Measurements from ENCODE around the gene MIPOL1. TPM values are rescaled to one million over a fixed set of nuclear protein-coding genes. Genes with fewer than 3 reads are reported as not detected.

Gene MIPOL1
- total and polyA plus RNA-seq, 2 of the 13 experiments (the other 11 are each of a cell fraction or from before 2014, with no cell fraction given) = 8.6 to 34.2 TPM

DNA sequence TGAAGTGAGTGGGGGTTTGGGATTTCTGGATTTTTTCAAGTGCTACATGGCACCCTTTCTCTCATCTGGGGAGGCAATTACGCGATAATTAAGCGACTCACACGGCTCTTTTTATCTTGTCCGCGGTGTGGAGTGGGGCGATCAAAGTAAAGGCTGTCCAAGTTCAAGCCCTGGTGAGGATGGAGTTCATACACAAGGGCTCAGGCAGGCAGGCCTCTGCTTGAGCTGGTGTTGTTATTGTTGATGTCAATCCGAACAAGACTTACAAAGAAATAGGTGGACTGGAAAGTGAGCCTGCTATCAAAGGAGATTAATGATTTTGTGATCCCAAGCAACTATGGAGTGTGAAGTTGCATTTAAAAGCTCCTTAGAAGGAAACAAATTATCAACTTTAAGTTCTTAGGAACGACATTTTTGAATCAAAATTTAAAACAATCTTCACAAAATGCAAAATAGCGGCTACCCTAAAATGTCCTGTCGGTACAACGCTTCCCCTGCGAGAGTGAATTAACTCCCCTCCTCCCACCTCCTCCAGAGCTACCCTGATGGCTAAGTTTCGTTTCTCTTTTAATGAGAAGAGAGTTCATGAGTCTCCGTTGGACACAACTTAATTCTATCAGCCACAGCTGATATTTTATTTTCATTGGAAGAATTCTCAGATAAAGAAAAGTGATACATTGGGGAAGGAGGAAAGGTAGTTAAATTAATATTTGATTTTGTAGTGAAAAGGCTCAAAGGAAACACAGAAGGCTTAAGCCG is 391.4 kb downstream of the MIPOL1 start (continued):
- TF ChIP-seq NCOR1 (IDR thresholded peaks at IDR 0.05; ENCODE audit: borderline replicate concordance, low read length) = 0 out of 2 replicates have a peak, but pooled peaks have one; percentile 1
- no peak for TF ChIP-seq HNF4A (CRISPR knock-in tag; IDR thresholded peaks at IDR 0.05)
- TF ChIP-seq, protein P1, sequence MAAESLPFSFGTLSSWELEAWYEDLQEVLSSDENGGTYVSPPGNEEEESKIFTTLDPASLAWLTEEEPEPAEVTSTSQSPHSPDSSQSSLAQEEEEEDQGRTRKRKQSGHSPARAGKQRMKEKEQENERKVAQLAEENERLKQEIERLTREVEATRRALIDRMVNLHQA (CRISPR knock-in tag; IDR thresholded peaks at IDR 0.05) = no peak
- 0 out of 2 replicates have a peak, but pooled peaks have one; percentile 55 for TF ChIP-seq PAF1 (CRISPR knock-in tag; IDR thresholded peaks at IDR 0.05)
- TF ChIP-seq, protein P2, sequence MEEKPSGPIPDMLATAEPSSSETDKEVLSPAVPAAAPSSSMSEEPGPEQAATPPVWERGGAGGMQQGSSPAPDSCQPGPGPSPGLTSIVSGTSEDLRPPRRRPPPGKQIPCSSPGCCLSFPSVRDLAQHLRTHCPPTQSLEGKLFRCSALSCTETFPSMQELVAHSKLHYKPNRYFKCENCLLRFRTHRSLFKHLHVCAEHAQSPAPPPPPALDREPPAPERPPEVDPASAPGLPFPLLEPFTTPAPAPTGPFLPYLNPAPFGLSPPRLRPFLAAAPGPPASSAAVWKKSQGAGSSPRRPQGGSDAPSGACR (CRISPR knock-in tag; IDR thresholded peaks at IDR 0.05) = no peak
- TF ChIP-seq, protein P3, sequence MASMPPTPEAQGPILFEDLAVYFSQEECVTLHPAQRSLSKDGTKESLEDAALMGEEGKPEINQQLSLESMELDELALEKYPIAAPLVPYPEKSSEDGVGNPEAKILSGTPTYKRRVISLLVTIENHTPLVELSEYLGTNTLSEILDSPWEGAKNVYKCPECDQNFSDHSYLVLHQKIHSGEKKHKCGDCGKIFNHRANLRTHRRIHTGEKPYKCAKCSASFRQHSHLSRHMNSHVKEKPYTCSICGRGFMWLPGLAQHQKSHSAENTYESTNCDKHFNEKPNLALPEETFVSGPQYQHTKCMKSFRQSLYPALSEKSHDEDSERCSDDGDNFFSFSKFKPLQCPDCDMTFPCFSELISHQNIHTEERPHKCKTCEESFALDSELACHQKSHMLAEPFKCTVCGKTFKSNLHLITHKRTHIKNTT (CRISPR knock-in tag; IDR thresholded peaks at IDR 0.05) = no peak
- TF ChIP-seq RFXANK (CRISPR knock-in tag; IDR thresholded peaks at IDR 0.05) = peak; percentile 77
- peak; percentile 69; the same call in 1 of the 2 replicates for TF ChIP-seq ZNF816 (CRISPR knock-in tag; IDR thresholded peaks at IDR 0.05; ENCODE audit: borderline replicate concordance)
- TF ChIP-seq, protein P4, sequence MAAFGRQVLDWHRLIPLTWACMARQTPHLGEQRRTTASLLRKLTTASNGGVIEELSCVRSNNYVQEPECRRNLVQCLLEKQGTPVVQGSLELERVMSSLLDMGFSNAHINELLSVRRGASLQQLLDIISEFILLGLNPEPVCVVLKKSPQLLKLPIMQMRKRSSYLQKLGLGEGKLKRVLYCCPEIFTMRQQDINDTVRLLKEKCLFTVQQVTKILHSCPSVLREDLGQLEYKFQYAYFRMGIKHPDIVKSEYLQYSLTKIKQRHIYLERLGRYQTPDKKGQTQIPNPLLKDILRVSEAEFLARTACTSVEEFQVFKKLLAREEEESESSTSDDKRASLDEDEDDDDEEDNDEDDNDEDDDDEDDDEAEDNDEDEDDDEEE (CRISPR knock-in tag; IDR thresholded peaks at IDR 0.05) = no peak
- 0 out of 2 replicates have a peak, but pooled peaks have one; percentile 32 for TF ChIP-seq FOXJ3 (CRISPR knock-in tag; IDR thresholded peaks at IDR 0.05; ENCODE audit: borderline replicate concordance)
- peak; percentile 63; the same call in 1 of the 2 replicates for TF ChIP-seq TBX3 (IDR thresholded peaks at IDR 0.05; ENCODE audit: borderline replicate concordance)
- 0 out of 2 replicates have a peak, but pooled peaks have one; percentile 32 for TF ChIP-seq MTF1 (CRISPR knock-in tag; IDR thresholded peaks at IDR 0.05)
- TF ChIP-seq YEATS2 (CRISPR knock-in tag; IDR thresholded peaks at IDR 0.05; ENCODE audit: borderline replicate concordance) = 0 out of 2 replicates have a peak, but pooled peaks have one; percentile 12
- TF ChIP-seq, protein P5, sequence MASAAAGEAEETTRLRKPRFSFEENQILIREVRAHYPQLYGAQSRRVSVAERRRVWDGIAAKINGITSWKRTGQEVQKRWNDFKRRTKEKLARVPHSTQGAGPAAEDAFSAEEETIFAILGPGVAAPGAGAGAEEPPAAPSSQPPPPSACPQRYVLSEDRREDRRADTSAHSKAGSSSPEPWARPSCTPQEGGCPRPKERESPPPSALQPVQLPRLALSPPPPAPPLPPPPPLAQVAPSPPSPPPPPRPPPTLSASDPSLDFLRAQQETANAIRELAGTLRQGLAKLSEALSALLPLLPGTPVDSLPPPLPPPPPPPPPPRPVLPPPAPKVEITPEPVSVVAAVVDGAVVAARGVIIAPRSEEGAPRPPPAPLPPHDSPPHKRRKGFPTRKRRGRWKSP (CRISPR knock-in tag; IDR thresholded peaks at IDR 0.05) = 0 out of 2 replicates have a peak, but pooled peaks have one; percentile 21
- 0 out of 2 replicates have a peak, but pooled peaks have one; percentile 52 for TF ChIP-seq ZFP90 (CRISPR knock-in tag; IDR thresholded peaks at IDR 0.05; ENCODE audit: borderline replicate concordance)
- TF ChIP-seq, protein P6, sequence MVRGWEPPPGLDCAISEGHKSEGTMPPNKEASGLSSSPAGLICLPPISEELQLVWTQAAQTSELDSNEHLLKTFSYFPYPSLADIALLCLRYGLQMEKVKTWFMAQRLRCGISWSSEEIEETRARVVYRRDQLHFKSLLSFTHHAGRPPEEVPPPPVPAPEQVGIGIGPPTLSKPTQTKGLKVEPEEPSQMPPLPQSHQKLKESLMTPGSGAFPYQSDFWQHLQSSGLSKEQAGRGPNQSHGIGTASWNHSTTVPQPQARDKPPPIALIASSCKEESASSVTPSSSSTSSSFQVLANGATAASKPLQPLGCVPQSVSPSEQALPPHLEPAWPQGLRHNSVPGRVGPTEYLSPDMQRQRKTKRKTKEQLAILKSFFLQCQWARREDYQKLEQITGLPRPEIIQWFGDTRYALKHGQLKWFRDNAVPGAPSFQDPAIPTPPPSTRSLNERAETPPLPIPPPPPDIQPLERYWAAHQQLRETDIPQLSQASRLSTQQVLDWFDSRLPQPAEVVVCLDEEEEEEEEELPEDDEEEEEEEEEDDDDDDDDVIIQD (CRISPR knock-in tag; IDR thresholded peaks at IDR 0.05; ENCODE audit: low read depth) = peak; percentile 84; the same call in 1 of the 2 replicates
- 0 out of 2 replicates have a peak, but pooled peaks have one; percentile 30 for TF ChIP-seq SALL2 (CRISPR knock-in tag; IDR thresholded peaks at IDR 0.05)
